HepG2 (cell line): ENCODE results near the gene C14orf119. TPM values are rescaled to one million over a fixed set of nuclear protein-coding genes. Genes with fewer than 3 reads are reported as not detected.
A peak's percentile ranks its signal among the peaks of the same experiment; 100 is the strongest.

Experiments
- ATAD3A ChIP-seq: sonication (generic); formaldehyde crosslinking; IDR thresholded peaks from 2 replicates; pipeline ENCODE4 v1.4.0; 2020; ENCODE audit warnings: missing genetic modification reagents
- CHCHD3 ChIP-seq: sonication (generic); formaldehyde crosslinking; IDR thresholded peaks from 2 replicates; pipeline ENCODE4 v1.8.0; 2022; ENCODE audit warnings: mild to moderate bottlenecking, missing genetic modification reagents, moderate library complexity
- EEA1 ChIP-seq: sonication (generic); formaldehyde crosslinking; IDR thresholded peaks from 2 replicates; pipeline ENCODE4 v1.5.1; 2020; ENCODE audit warnings: mild to moderate bottlenecking, missing genetic modification reagents, borderline replicate concordance
- EHMT2 ChIP-seq: fragments of 200-600 bp; sonication (generic); IDR thresholded peaks from 2 replicates; pipeline ENCODE4 v1.7.0; 2017; ENCODE audit warnings: antibody characterized with exemption, low read depth, low read length, borderline replicate concordance
- FOSL1 ChIP-seq: sonication (generic); formaldehyde crosslinking; IDR thresholded peaks from 2 replicates; pipeline ENCODE4 v1.9.0; 2021; ENCODE audit warnings: missing genetic modification reagents, borderline replicate concordance
- KDM4B ChIP-seq: sonication (generic); formaldehyde crosslinking; IDR thresholded peaks from 2 replicates; pipeline ENCODE4 v1.4.0; 2020; ENCODE audit warnings: missing genetic modification reagents
- KLF9 ChIP-seq: IDR thresholded peaks from 2 replicates; pipeline ENCODE4 v1.6.1; 2016; ENCODE audit warnings: low read depth
- NR1H2 ChIP-seq: sonication (generic); formaldehyde crosslinking; IDR thresholded peaks from 2 replicates; pipeline ENCODE4 v1.8.1; 2022; ENCODE audit warnings: low read depth, missing genetic modification reagents, borderline replicate concordance
- ZNF138 ChIP-seq: sonication (generic); formaldehyde crosslinking; IDR thresholded peaks from 2 replicates; pipeline ENCODE4 v1.5.0; 2020; ENCODE audit warnings: mild to moderate bottlenecking, low read depth, missing genetic modification reagents
- ZNF432 ChIP-seq: sonication (generic); formaldehyde crosslinking; IDR thresholded peaks from 2 replicates; pipeline ENCODE4 v1.5.0; 2020; ENCODE audit warnings: missing genetic modification reagents, mild to moderate bottlenecking, borderline replicate concordance
- ZNF557 ChIP-seq: sonication (generic); formaldehyde crosslinking; IDR thresholded peaks from 2 replicates; pipeline ENCODE4 v1.4.0; 2020; ENCODE audit warnings: missing genetic modification reagents
- ZNF589 ChIP-seq: sonication (generic); formaldehyde crosslinking; conservative IDR thresholded peaks from 2 replicates; pipeline ENCODE4 v1.8.0; 2022; ENCODE audit warnings: mild to moderate bottlenecking, moderate library complexity, missing genetic modification reagents
- ZNF615 ChIP-seq: sonication (generic); formaldehyde crosslinking; IDR thresholded peaks from 2 replicates; pipeline ENCODE4 v1.5.0; 2020; ENCODE audit warnings: mild to moderate bottlenecking, missing genetic modification reagents, borderline replicate concordance
- ZNF816 ChIP-seq: sonication (generic); formaldehyde crosslinking; IDR thresholded peaks from 2 replicates; pipeline ENCODE4 v1.8.0; 2022; ENCODE audit warnings: missing genetic modification reagents, mild to moderate bottlenecking, borderline replicate concordance
- polyA plus RNA-seq, 8 experiments: library from polyadenylated mRNA; depleted of rRNA in 3 of 8; stranded (reverse) in 7 of 8; unstranded in 1 of 8; fragments of >200 nt; fragmentation: Illumina TruSeq in 4 of 8; extraction: Trizol in 4 of 8; gene quantifications; 2 replicates each; pipeline versions ENCODE4 v1.2.1 to v1.2.3, GENCODE V29; 2011 to 2016; ENCODE audit warnings: low read depth in 4 of 8, missing spikeins in 1 of 8, mixed read lengths in 1 of 8; ENCODE audit not compliant: insufficient read depth in 1 of 8
- total RNA-seq, 5 experiments: library from RNA; depleted of rRNA; stranded (reverse); fragments of >200 nt; fragmentation: Illumina TruSeq; extraction: Trizol; gene quantifications; 2 replicates each; pipeline ENCODE4 v1.2.3, GENCODE V29; 2016; ENCODE audit warnings: low read depth in 1 of 5
- TF ChIP-seq, protein P1 (sequence below): sonication (generic); formaldehyde crosslinking; IDR thresholded peaks from 2 replicates; pipeline ENCODE4 v1.4.0; 2020; ENCODE audit warnings: mild to moderate bottlenecking, low read depth, missing genetic modification reagents
- TF ChIP-seq, protein P2 (sequence below): sonication (generic); formaldehyde crosslinking; IDR thresholded peaks from 2 replicates; pipeline ENCODE4 v1.4.0; 2020; ENCODE audit warnings: missing genetic modification reagents, borderline replicate concordance
- TF ChIP-seq, protein P3 (sequence below): sonication (generic); formaldehyde crosslinking; IDR thresholded peaks from 2 replicates; pipeline ENCODE4 v1.5.0; 2020; ENCODE audit warnings: missing genetic modification reagents
- TF ChIP-seq, protein P4 (sequence below): IDR thresholded peaks from 2 replicates; pipeline ENCODE4 v1.6.1; 2016; ENCODE audit warnings: low read depth, missing genetic modification reagents, missing compliant biosample characterization
- TF ChIP-seq, protein P5 (sequence below): sonication (generic); formaldehyde crosslinking; IDR thresholded peaks from 2 replicates; pipeline ENCODE4 v1.4.0; 2020; ENCODE audit warnings: mild to moderate bottlenecking, missing genetic modification reagents, borderline replicate concordance

The C14orf119 gene
- total and polyA plus RNA-seq, 2 of the 13 experiments (the other 11 are each of a cell fraction or from before 2014, with no cell fraction given), result 117 to 206 TPM

DNA sequence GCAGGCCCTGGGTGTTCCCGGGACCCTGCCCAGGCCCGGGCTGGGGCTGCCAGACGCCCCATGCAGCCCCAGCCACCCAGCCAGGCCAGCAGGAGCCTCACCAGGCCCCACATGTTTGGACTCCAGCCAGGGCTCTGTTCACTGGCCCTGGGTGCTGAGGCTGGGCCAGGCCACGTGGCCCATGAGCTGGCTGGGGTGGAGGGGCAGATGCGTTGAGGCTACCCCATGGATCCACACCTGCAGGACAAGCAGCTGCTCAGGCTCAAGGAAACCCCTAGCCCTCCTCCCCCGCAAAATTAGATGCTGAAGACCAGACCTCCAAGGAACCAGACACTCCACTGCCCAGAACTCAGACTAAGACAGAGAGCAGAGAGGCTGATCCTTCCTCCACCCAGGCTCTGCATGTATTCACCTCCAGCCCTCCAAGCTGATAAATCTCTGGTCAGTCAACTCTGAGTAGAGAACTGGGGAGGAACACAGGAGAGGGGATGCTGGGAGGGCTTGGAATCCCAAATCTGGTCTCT, 39.6 kb upstream of the C14orf119 start (continued):
- no peak for TF ChIP-seq KLF9 (CRISPR knock-in tag)
- no peak for TF ChIP-seq NR1H2
- TF ChIP-seq ATAD3A (CRISPR knock-in tag), result no peak
- no peak for TF ChIP-seq ZNF557 (CRISPR knock-in tag)
- no peak for TF ChIP-seq ZNF589 (CRISPR knock-in tag)
- TF ChIP-seq, protein P1, sequence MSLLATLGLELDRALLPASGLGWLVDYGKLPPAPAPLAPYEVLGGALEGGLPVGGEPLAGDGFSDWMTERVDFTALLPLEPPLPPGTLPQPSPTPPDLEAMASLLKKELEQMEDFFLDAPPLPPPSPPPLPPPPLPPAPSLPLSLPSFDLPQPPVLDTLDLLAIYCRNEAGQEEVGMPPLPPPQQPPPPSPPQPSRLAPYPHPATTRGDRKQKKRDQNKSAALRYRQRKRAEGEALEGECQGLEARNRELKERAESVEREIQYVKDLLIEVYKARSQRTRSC (CRISPR knock-in tag), result no peak
- TF ChIP-seq EEA1 (CRISPR knock-in tag), result no peak
- TF ChIP-seq KDM4B, result no peak
- TF ChIP-seq, protein P2, sequence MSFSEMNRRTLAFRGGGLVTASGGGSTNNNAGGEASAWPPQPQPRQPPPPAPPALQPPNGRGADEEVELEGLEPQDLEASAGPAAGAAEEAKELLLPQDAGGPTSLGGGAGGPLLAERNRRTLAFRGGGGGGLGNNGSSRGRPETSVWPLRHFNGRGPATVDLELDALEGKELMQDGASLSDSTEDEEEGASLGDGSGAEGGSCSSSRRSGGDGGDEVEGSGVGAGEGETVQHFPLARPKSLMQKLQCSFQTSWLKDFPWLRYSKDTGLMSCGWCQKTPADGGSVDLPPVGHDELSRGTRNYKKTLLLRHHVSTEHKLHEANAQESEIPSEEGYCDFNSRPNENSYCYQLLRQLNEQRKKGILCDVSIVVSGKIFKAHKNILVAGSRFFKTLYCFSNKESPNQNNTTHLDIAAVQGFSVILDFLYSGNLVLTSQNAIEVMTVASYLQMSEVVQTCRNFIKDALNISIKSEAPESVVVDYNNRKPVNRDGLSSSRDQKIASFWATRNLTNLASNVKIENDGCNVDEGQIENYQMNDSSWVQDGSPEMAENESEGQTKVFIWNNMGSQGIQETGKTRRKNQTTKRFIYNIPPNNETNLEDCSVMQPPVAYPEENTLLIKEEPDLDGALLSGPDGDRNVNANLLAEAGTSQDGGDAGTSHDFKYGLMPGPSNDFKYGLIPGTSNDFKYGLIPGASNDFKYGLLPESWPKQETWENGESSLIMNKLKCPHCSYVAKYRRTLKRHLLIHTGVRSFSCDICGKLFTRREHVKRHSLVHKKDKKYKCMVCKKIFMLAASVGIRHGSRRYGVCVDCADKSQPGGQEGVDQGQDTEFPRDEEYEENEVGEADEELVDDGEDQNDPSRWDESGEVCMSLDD (CRISPR knock-in tag), result no peak
- TF ChIP-seq ZNF432, result no peak
- TF ChIP-seq, protein P3, sequence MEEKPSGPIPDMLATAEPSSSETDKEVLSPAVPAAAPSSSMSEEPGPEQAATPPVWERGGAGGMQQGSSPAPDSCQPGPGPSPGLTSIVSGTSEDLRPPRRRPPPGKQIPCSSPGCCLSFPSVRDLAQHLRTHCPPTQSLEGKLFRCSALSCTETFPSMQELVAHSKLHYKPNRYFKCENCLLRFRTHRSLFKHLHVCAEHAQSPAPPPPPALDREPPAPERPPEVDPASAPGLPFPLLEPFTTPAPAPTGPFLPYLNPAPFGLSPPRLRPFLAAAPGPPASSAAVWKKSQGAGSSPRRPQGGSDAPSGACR (CRISPR knock-in tag), result no peak
- TF ChIP-seq FOSL1 (CRISPR knock-in tag), result no peak
- TF ChIP-seq ZNF615 (CRISPR knock-in tag), result no peak
- no peak for TF ChIP-seq ZNF816 (CRISPR knock-in tag)
- no peak for TF ChIP-seq ZNF138 (CRISPR knock-in tag)
- TF ChIP-seq CHCHD3 (CRISPR knock-in tag), result 0 out of 2 replicates have a peak, but pooled peaks have one; percentile 4
- TF ChIP-seq, protein P4, sequence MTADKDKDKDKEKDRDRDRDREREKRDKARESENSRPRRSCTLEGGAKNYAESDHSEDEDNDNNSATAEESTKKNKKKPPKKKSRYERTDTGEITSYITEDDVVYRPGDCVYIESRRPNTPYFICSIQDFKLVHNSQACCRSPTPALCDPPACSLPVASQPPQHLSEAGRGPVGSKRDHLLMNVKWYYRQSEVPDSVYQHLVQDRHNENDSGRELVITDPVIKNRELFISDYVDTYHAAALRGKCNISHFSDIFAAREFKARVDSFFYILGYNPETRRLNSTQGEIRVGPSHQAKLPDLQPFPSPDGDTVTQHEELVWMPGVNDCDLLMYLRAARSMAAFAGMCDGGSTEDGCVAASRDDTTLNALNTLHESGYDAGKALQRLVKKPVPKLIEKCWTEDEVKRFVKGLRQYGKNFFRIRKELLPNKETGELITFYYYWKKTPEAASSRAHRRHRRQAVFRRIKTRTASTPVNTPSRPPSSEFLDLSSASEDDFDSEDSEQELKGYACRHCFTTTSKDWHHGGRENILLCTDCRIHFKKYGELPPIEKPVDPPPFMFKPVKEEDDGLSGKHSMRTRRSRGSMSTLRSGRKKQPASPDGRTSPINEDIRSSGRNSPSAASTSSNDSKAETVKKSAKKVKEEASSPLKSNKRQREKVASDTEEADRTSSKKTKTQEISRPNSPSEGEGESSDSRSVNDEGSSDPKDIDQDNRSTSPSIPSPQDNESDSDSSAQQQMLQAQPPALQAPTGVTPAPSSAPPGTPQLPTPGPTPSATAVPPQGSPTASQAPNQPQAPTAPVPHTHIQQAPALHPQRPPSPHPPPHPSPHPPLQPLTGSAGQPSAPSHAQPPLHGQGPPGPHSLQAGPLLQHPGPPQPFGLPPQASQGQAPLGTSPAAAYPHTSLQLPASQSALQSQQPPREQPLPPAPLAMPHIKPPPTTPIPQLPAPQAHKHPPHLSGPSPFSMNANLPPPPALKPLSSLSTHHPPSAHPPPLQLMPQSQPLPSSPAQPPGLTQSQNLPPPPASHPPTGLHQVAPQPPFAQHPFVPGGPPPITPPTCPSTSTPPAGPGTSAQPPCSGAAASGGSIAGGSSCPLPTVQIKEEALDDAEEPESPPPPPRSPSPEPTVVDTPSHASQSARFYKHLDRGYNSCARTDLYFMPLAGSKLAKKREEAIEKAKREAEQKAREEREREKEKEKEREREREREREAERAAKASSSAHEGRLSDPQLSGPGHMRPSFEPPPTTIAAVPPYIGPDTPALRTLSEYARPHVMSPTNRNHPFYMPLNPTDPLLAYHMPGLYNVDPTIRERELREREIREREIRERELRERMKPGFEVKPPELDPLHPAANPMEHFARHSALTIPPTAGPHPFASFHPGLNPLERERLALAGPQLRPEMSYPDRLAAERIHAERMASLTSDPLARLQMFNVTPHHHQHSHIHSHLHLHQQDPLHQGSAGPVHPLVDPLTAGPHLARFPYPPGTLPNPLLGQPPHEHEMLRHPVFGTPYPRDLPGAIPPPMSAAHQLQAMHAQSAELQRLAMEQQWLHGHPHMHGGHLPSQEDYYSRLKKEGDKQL, result no peak
- TF ChIP-seq, protein P5, sequence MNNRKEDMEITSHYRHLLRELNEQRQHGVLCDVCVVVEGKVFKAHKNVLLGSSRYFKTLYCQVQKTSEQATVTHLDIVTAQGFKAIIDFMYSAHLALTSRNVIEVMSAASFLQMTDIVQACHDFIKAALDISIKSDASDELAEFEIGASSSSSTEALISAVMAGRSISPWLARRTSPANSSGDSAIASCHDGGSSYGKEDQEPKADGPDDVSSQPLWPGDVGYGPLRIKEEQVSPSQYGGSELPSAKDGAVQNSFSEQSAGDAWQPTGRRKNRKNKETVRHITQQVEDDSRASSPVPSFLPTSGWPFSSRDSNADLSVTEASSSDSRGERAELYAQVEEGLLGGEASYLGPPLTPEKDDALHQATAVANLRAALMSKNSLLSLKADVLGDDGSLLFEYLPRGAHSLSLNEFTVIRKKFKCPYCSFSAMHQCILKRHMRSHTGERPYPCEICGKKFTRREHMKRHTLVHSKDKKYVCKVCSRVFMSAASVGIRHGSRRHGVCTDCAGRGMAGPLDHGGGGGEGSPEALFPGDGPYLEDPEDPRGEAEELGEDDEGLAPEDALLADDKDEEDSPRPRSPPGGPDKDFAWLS, result no peak
- no peak for TF ChIP-seq EHMT2
